GM19455 (cell line): ENCODE data around the gene RAB8B.

Source experiments
- ATAC-seq: cut with Tn5 transposase; IDR thresholded peaks from one replicate; pipeline ENCODE4 v1.9.1; 2021; ENCODE audit not compliant: unreplicated experiment

RAB8B gene

DNA sequence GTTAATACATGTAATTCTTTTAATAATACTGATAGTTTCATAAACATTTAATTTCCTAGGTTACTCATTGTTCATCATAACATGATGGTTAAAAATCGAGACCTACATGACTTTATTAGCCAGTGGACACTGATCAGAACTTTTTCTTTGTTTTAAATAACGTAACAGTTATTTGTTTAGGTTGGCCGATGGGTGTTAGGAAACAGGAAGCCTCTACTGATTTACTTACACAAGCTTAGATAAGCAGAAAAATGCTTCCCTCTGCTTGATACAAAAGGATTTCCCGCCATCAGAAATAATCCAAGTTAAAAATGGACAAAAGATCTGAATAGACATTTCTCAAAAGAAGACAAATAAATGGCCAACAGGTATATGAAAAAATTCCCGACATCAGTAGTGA lies 71.4 kb downstream of the RAB8B start:
- ATAC-seq = no peak

DNA sequence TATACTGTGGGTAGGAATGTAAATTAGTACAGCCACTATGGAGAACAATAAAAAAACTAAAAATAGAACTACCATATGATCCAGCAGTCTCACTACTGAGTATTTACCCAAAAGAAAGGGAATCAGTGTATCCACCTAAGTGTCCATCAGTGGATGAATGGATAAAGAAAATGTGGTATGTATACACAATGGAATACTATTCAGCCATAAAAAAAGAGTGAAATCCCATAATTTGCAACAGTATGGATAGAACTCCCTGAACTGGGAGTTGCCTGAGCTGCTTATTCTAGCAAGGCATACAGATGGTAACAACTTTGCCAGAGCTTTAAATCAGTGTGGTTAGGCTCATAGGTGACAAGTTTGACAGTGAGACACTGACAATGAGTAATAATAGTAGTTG lies 71.9 kb downstream of the RAB8B start:
- no peak for ATAC-seq

DNA sequence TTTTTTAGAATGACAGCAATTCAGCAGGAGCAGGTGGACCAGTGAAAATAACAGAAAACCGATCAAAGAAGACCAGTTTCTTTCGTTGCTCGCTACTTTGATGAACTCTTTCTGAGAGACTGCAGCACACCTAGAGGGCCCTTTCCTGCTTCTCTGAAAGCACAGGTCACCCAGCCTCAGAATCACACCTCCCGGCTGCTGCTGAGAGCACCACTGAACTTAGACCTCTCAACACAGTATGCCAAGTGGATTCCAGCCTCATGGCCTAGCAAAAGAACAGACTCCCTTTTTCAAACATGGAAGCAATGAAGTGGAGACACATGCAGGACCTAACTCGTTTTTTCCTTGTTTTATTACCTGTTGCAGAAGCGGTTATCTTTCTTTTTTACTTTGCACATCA lies 74.1 kb downstream of the RAB8B start:
- no peak for ATAC-seq

DNA sequence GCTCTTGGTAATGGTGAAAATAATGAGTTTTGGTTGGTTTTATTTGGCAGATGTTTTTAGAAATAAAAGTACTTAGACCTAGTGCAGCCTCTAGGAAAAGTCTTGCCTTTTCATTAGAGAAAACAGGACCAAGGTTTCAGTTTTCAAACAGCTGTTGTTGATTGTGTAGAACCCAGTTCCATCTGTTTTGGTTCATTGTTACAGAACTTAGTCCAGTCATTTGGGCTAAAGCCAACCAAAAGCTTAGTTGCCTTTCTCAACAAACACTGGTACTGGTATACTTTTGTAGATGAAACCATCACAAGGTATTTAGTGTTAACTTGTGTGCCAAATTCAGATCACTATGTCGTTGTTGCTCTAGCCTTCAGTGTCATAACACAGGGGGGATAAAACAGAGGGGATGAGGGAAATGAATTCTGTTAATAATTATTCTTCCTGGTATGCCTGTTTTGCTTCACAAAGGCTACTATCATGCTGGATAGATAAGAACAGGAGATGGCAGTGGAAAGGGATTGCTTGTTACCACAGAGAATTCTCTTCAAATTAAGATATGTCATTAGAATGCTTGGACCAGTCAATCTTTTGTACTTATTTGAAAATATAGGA lies 75.4 kb downstream of the RAB8B start:
- ATAC-seq = no peak

DNA sequence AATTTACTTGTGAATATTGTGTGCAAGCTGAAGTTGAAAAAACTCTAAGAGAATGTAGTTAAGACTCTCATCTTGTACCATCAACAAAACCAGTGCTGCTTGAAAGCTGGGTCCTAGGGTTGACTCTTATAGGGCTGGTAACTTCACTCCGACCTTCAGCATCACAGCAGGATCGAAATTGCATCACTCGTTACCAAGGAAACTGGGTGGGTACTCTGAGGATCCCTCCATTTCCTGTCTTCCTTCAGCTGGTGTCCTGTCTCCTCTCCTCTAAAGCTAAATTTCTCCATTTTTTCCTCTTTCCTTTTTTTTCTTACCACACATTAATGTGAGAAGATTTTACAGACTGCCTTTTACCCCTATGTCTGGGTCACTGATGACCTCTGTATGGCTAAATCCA lies 85.0 kb downstream of the RAB8B start:
- ATAC-seq = no peak

DNA sequence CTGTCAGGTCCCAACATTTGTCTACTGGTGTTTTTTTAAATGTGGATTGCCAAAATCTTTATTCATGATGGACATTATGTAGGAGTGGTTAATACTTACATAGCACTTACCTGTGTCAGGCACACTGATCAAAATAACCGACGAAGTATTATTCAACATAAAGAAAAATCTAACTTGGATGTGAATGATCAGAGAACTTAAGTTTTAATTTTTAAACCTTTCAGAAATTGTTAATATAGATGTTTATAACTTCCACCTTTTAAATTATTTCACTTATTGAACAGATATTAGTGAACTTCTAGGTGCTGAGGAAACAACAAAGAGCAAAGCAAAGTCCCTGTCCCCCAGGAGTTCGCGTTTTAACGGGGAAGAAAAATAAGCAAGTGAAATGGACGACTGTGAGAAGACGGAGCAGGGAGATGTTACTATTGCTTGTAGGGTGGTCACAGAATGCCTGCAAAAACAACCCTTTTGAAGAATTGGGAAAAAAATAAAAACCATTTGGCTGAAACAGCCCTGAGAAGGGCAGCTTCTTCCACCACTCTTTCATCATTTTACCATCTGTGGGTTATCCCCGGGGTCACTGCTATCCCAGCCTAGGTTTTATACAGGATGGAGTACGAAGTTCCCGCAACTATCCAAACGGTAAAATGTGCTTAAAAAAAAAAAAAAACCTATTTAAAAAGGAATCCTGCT lies 87.1 kb downstream of the RAB8B start:
- no peak for ATAC-seq

DNA sequence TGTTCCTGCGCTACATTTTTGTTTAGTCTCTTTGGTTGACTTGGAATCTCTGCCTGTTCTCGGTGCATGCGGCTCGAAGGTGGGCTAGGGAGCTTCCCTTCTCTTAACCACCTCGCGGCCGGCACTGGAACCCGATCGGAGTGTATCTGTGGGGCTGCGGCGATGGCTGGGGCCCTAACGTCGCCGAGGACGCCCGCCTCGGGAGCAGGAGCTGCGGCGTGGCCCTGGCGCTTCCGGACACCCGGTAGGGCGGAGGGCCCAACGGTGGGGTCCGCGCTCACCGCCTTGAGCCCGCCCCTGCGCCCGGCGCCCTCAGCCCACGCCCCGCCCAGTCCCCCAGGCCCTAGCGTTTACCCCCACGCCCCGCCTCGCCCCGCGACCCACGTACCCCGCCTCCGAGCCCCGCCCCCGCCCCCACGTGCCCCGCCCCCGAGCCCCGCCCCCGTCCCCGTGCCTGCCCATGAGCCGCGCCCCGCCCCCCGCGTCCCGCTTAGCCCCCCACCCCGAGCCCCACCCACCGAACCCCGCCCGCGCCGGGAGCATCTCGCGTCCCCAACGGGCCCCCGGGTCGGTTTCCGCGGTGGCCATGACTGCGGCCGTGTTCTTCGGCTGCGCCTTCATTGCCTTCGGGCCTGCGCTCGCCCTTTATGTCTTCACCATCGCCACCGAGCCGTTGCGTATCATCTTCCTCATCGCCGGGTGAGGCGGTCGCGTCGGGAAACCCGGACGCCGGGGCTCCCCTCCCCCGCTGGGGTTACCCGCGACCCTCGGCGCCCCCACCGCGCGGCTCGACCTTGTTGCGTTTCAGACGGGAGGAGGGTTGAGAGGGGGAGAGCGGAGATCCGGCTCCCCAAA lies 87.9 kb downstream of the RAB8B start, which contains the start of gene APH1B:
Gene APH1B (plus strand): TSS at position 568 of the 855 bp plus-strand sequence. CDS start 19 bp downstream, at position 587.
- peak; percentile 69 for ATAC-seq

DNA sequence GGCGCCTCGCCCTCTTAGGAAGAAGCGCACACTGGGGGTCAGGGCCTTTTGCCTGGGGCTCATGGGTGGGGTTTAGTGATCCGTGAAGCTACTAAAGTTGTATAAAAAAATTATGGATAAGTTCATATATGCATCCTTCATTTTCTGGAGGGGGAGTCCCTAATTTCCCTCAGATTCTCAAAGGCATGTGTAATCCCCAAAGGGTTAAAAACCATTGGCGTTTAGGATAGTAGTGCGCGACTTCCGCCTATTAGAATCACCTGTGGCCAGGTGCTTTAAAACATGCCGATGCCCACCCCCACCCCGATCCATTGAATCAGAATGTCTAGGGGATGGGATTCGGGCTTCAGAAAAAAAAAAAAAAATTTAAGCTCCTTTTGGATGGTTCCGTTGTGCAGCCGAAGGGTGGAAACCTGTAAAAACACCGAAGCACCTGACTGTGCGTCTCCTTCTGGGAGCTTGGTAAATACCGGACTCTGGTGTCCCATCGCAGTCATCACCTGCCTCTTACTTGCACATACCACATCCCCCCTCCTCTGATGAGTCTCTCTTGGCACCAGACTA lies 88.6 kb downstream of the RAB8B start:
- ATAC-seq = no peak

DNA sequence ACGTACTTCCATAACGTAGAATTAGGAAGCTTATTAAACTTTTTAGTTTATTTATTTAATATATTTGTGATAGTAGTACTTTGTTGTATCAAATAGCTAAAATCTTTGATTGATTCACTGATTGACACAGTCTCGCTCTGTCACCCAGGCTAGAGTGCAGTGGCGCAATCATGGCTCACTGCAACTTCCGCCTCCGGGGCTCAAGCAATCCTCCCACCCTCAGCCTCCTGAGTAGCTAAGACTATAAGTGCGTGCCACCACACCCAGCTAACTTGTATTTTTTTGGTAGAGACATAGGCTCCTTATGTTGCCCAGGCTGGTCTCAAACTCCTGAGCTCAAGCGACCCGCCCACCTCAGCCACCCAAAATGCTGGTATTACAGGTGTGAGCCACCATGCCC lies 93.7 kb downstream of the RAB8B start:
- no peak for ATAC-seq

DNA sequence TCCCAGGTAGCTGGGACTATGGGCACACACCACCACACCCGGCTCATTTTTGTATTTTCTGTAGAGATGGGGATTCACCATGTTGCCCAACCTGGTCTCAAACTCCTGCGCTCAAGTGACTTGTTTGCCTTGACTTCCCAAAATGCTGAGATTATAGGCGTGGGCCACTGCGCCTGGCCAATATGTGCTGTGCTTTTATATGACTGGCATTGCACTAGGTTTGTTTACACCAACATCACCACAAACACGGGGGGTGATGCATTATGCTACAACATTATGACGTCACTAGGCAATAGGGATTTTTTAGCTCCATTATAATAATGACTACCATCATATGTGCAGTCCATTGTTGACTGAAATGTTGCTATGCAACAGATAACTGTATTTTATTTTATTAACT lies 94.9 kb downstream of the RAB8B start:
- no peak for ATAC-seq

DNA sequence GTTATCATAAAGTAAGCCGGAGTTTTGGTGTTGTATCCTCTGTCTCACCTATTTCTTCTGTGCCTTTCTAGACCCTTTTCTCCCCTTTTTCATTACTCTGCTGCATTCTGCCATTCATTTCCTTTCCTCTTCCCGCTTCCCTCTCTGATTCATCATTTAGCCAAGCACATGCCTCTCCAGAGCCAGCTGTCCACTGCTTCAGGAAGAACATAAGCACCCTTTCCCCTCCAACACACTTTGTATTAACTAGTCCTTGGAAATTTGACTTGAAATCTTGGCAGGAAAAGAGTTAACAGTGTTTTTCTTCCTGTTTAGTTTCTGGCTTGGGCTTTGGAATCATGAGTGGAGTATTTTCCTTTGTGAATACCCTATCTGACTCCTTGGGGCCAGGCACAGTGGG lies 97.7 kb downstream of the RAB8B start:
- no peak for ATAC-seq

DNA sequence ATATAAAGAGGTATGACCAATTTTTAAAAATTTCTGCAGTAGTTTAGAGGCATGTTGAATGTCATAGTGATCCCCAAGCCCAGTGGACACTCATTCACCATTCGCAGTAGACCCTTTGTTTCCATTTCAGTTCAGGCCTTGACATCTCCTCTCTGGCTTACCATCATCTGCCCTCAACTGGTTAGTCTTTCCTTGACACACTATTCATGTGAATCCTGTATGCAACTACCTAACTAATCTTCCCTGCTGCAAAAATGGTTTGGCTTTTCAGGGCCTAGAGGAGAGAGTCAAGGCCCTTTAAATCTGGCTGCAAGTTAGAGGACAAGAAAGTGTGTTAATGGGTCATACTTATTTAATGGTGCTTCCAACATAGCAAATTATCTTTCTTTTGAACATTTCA lies 98.9 kb downstream of the RAB8B start:
- no peak for ATAC-seq

DNA sequence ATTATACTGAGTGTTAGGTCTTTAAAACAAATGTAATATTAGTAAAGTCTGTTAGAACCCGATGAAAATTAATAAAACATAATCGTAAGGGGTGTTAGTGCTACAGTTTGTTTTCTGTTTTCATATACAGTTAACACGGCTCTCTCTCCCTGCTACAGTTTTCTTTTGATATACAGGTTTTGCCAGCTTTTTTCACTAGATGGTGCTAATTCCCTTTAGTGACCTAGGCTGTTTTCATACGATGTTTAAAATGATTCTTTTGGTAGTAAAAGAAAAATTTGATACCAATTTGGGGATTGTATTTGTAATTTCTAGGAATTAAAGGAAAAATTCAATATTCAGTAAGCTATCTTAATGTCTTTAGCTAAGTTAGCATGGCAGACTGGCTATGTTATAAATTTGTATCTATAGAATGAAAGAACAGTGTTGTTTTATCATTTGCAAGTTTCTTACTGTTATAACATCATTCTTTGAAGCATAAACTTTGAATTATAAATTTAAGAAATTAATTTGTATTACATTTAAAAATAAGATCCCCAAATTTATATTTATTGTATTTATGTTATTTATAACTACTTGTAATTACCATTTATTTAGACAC lies 99.5 kb downstream of the RAB8B start:
- ATAC-seq = no peak

DNA sequence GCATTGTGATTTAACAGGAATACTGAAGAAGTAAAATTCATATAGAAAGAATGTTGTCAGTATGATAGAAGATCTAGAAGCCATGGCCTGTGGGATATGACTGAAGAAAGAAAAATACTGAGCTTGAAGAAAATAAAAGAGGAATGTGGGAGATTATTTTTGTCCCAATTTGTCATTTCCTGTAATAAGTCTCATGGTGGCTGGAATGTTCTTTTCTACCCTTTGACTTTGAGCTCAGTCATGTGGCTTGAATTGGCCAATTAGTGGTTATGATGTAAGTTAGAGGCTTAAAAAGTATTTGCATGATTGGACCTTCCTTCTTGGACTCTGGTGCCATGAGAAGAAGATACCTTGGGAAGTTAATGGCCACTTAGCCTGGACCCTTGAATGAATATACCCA lies 102.1 kb downstream of the RAB8B start:
- no peak for ATAC-seq

DNA sequence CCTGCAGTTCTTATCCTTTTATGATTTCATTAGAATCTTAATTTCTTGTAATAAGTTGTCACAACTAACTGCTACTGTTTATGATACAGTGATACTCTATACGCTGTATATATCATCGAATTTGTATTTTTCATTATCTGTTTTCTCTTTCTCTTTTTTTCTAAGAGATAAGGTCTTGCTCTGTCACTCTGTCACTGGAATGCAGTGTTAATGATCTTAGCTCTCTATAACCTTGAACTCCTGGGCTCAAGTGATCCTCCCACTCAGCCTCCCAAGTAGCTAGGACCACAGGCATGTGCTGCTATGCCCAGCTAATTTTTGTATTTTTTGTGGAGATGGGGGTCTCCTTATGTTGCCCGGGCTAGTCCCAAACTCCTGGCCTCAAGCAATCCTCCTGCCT lies 102.8 kb downstream of the RAB8B start:
- no peak for ATAC-seq

DNA sequence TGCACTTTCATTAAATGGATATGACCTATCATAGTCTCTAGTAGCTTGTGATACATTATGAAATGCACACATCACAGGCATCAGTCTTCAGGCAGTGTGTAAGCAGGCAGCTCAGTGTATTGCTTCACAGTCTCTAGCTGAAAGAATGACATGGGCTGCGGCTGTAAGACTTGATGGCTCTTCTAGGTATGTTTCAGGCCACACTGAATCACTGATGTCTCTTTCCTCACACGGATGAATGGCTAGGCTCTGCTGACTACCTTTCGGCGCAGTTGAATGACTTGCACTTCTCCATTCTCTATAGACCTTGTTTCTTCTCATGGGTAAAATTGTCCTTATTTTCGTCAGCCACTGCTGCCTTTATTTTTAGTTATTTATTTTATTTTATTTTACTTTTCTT lies 103.4 kb downstream of the RAB8B start:
- ATAC-seq = peak; percentile 61

DNA sequence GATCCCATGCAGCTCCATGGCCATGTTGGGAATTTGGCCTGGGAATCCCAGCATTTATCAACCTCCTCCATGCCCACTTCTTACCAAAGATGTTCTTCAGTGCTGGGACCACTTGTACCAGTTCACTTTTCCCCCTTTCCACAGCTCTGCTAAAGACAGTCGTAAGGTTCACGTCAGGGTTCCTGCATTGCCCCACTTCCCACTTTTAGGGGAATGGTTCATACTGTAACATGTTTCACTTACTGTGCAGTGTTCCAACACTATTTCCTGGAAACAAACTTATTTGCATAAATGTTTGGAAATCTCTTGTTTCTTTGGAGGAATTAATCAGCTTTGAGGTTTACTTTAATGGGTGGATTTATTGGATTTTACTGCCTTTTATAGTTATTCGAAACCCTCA lies 105.0 kb downstream of the RAB8B start:
- ATAC-seq = no peak

DNA sequence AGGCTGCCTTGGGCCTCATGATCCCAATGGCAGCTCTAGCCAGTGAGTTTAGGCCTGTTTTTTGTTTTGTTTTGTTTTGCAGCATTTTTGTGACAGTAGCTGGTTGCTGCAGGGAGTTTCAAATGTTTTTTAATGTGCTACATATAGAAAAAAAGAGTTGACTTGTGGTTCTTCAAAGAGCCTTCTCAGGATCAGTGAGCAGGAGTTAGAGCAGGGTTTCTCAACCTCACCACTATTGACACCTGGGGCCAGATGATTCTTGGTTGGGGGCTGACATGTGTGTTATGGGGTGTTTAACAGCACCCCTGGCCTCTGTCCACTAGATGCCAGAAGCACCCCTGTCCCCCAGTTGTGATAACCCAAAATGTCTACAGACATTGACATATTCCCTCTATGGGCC lies 105.9 kb downstream of the RAB8B start:
- no peak for ATAC-seq

DNA sequence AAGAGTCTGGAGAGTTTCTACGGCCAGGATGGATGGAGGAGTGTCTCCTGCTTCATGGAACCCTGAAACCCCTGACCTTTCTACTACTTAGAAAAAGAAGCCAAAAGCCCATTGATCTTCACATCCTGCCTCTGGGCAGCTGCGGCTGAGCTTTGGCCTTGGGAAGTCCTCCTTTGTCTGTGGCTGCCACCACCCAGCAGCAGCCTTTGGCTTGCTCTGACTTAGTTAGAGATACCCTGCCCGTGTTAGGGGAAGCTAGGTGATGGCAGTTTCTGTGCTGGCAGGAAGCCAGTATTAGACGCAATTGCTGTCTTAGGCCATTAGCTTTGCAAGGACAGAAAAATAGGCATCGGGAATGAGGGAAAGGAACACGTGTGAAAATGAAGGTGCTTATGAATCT lies 106.8 kb downstream of the RAB8B start:
- ATAC-seq = no peak

DNA sequence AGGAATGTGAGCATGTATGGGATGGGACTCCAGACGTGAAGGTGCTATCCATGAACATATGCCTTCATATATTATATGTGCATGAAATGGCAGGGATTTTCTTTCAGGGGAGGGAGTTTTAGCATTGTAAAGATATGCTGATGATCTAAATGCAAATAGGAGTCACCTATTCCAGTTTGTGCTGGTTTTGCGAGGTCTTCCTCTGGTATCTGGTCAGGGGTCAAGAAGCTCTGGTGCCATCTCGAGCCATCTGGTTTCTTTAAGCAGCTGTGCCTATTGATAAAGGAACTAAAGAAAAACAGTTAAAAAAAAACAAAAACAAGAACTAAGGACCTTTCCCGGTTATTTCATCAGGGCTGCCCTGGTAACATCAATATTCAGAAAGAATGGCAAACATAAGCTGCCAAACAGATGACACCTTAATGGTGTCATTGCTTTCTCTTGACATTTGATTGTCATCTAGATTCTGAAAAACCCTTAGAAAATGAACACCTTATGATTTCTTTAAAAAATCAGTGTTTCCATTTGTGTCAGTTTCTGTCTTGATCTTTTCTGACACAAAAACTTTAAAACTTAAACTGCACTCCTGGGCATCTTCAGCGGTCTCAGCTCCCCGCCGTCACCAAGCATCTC lies 110.7 kb downstream of the RAB8B start:
- no peak for ATAC-seq

DNA sequence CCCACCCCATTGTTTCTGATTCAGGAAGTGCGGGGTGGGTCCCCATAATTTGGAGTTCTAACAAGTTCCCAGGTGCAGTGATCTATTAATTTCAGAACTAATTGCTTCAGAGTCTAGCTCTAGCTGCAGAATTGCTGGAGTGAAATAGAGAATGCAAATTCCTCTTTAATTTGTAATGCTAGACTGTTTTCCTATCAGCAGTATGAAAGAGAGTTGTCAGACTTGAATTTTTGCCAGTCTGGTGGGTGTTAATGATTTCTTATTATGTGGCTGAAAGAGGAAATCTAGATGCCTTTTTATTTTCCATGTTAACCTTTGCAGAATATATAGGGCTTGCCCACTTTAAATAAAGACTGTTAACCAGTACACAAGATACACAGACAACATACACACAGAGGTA lies 111.7 kb downstream of the RAB8B start:
- no peak for ATAC-seq
